Stimulated activated CD4-positive, alpha-beta T cell treated with anti-CD3 and anti-CD28 coated beads, Interleukin-1b, Interleukin-23, amount 100 ng/mL, for 1 hour (primary cell): Measurements from ENCODE around the gene TOP3B.
A peak's percentile ranks its signal among the peaks of the same experiment; 100 is the strongest.

Source experiments
- DNase-seq, 2 donors: peaks; one replicate each; pipeline ENCODE4 v3.0.0-alpha.2; 2020; ENCODE audit warnings: low read depth in 2 of 2

Gene TOP3B

DNA sequence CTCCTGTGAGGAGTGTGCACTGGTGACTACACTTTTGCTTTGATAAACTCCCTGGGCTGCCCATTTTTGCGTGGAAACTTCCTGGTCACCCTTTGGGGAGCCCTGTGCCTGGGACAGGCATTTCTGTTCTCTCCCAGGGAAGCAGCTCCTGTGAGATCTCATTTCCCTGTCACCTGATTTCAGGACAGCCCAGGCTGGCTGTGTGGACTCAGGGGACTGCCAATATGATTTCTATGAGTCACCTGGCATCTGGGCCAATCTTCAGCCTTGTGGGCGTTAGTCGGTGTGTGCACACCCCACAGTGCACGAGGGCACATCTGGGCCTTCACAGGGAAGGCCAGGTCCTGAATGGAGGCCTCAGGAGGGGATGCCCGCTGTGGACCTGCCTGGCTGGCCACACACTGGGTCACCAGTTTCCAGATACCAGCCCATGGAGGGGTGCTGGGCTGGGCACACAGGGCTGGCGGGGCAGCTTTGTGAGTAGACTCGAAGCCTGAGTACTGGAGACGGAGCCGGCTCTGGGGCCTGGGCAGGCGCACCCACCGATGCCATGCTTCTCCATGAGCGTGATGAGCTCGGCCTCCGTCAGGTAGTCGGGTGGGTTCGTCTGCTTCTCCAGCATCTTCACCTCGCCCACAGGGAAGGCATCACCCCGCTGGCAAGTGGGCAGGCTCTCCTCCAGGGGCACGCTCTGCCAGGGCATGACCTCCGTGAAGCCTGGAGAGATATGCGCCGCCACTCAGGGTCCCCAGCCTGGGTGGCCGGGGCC is 20.5 kb downstream of the TOP3B start:
- no peak for DNase-seq

DNA sequence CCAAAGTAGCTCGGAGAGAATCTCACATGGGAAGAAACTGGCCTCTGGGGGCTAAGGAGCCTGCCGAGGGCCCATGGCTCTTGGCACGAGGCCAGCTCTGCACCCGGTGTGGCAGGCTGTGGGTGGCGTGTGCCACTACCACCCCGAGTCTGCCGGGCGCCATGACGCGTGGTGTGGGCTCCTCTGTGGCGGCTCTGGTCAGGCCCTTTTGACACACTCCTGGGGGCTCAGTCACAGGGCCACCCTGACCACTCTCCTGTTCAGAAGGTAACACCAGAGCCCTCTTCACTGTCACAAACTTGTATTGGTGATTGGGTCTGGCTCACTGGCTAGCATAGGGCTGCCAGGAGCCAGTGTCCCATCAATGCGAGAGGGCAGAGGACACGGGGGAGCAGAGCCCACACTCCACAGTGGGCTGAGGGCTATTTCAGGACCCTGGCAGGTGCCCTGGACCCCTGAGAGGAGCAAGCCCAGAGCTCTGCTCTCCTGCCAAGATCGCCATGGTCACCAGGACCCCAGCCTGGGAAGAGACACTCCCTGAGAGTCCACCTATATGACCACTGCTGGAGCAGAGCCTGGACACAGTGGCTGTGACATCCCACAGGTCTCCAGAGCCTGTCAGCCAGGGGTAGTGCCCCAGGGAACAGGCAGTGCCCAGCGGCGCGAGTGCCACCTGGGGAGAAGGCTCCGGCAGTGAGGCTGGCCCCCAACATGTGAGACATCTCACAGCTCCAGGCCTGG is 21.3 kb downstream of the TOP3B start:
- DNase-seq, result no peak

DNA sequence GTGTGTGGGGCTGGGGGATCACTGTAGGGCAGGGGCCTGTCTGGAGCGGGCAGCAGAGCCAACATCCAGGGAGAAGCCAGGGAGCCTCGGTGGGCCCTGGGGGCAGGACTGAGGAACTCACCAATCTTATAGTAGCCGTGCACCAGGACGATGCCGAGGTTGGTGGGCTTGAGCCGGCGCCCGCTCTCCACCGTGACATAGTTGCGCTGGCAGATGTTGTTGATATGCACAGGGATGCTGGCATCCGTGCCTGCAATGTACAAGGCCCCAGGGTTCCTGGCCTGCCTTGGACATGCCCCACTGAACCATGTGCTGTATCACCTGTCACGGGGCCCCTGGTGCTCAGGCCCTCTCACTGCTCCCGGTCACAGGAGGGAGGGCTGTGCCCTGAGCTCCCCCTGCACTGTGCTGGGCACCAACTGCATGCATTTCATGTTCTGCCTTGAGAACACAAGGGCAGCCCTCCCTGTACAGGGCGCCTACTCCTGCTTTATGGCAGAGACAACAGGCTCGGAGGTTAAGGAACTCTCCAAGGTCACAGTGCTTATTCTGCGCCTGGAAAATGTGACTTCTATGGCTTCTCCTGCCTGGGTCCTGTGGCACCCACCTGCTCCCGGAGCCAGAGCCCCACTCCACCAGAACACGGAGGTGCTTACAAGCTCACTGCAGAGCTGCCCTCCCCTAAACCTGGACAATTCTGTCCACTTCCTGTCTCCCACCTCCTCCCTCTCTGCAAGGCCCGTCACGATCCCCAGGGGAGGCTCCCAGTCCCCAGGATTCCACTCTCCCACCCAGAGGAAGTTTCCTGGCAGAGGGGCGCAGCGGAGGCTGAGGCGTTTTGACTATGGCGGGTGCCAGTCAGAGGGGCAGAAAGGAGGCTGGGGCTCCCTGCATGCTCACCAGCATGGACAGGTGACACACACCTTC is 22.1 kb downstream of the TOP3B start:
- no peak for DNase-seq

DNA sequence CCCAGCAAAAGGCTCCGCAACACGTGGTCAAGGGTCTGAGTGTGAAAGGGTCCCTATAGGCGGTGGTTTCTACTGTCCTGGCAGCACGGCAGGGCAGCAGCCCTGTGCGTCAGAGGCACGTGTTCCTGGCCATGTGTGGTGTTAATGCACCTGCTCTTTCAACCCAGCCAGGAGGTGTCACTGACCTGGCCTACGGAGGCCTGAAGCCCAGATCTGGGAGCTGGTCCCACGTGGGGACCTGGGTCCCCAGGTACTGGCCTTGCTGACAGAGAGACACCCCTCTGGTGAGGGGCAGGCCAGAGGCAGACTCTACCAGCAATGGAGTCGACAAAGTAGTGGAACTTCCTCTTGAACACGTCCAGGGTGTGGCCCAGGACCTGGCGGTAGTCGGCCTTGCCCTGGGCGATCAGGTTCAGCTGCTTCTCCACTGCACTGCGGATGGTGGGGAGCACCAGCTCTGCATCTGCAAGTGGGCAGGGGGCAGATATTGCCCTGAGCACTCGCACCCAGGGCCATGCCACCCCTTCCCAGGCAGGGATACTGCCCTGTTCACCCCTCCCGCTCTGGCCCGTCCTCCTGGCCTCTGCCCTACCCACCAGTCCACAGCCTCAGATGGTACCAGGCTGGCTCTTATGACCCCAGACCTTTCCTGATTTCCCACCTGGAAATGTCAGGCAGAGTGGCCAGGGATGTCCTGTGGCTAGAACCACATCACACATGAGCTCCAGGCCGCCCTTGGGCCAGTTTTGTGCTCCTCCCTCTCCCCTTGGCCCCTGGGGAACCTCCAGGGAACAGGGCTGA is 23.1 kb downstream of the TOP3B start:
- DNase-seq, result no peak

DNA sequence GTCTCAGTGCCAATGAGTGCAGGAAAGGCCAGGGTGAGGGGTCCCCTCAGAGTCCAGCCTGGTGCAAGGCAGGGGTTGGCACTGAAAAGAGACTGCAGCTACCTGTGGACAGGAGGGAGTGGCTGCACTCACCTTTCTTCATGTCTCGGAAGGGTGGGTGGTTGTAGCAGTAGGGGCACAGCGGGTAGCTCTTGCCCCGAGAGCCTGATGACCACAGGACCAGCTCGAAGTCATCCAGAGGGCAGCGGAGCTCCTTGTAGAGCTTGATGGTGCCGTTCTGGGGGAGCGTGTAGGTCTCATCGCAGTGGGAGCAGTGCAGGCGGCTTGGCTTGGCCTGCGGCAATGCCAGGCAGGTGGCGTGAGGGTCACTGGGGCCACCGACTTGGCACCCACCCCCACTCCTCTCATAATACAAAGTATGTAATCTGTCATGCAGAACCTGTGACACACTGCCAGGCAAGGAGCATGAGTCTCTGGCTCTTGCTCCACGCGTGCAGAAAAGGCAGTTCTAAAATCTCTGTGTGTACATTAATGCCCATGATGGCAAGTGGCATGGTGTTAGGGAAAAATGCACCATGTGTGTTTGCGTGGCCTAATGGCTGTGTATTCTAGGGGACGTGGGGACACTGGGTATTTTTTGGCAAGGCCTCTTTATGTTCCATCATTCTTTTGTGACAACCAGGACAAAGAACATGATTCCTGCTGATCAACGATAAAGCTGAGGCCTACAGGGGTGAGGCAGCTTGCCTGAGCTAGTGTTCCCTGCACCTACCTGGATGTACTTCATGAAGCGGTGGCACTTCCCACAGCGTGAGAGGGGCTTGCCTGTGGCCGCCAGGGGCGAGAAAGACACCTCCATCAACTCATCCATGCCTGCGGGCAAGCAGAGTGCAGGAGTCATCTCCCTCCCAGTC is 24.0 kb downstream of the TOP3B start:
- no peak for DNase-seq

DNA sequence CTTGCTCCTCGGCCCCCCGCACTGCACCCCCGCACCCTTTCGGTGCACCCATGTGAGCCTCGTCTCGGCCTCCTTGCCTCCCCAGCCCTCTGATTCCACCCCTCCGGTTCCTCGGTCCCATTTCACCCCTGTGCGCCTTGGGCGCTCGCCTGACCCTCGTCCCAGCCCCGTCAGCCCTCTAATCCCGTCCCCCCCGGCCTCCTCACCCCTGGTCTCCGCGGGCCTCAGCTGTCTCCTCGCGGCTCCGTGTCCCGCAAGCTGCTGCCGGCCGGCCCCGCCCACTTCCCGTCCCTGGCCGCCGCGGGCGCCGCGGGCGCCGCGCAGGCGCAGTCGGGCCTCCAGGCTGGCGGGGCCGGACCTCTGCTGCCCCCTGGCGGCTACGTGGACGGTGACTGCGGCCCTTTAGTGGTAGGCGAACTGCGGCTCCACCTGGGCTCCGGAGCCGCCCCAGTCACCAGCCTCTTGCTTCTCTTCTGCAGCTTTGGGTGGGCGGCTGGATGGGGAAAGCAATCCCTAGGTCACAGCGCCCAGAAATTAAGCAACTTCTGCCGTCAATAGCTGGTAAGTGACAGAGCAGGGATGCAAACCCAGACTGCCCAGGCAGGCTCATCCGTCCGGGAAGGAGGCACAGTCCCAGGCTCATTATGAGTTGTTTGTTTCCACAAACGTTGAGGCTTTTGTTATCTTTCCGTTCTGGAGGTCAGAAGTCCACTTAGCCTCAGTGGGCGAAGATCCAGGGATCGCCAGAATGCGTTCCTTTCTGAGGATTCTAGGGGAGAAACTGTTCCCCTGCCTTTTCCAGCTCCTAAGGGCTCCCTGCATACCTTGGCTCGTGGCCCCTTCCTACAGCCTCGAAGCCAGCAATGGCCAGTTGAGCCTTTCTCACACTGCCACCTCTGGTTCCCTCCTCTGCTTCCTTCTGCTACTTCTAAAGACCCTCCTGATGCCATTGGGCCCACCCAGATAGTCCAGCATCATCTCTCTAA is 29.7 kb downstream of the TOP3B start, which contains the start of gene PPM1F:
Gene PPM1F, minus strand, starts transcription at position 263 of the 986 bp plus-strand sequence. CDS start 6,800 bp downstream, outside the sequence.
- peak; percentile 84 to 91 for DNase-seq

DNA sequence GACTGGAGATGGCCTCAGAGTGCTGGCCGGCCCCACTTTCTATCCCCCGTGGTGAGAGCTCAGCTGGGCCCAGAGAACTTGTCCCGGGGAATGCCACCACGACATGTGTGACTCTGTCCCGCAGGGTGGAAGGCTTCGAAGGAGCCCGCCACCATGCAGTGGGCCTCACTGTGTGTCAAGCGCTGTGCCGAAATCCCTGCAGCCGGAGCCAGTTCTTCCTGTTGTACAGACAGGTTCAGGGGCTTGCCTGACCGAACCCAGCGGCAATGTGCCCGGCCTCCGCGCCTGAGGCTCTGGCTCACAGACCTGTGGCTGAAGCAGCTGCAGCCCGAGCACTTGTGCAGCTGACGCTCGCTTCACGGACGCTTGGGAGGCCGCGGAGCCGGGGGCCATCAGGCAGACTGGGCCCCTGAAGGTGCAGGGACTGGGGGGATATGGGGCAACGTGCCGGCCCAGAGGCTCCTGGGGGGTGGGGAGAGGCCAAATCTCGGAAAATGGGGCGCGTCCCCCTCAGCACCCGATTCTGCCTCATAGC is 30.6 kb downstream of the TOP3B start:
- no peak for DNase-seq

DNA sequence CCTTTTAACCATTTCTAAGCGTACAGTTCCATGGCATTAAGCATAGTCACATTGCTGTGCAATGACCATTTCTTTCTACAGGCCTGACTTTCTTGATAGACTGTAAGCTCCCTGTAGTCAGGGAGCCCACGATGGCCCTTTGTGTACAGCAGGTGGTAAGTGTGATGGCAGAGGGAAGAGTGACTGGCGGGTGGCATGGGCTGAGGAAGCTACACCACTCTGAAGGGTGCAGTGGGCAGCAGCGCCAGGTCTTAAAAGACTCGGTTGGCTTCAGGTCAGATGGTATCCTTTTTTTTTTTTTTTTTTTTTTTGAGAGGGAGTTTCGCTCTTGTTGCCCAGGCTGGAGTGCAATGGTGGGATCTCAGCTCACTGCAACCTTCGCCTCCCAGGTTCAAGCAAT is 31.5 kb downstream of the TOP3B start:
- DNase-seq, result no peak

DNA sequence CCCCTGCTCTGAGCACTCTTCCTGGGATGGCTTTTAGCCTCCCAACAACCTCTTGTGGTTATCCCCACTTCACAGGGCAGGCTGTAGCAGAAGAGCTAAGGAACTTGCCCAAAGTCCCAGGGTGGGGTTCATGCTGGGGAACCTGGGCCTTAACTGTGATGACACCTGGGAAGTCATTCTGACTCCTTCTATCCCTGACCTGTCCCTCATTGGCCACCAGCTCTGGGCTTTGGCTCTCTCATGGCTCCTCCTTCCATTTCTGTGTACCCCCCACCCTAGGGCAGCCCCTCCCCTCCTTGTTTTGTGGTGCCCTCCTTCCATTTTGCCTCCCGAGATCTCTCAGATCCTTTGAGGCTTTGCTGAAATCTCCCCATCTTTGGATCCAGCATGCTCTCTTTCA is 32.6 kb downstream of the TOP3B start:
- DNase-seq, result no peak

DNA sequence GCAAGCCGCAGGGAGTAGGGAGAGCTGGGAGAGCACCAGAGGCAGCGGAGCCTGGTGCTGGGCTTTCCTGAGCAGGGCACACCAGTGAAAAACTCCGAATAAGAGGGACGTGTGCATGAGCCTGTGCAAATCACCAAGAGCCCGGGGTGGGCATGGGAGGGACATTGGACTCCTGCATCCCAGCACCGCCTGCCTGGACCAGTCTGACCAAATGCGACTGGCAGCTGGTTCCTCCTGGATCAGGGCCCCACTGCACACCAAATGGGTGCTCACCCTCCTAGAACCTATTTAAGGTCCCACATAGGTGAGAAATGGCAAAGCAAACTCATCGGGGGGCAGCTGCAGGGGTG is 33.0 kb downstream of the TOP3B start:
- no peak for DNase-seq

DNA sequence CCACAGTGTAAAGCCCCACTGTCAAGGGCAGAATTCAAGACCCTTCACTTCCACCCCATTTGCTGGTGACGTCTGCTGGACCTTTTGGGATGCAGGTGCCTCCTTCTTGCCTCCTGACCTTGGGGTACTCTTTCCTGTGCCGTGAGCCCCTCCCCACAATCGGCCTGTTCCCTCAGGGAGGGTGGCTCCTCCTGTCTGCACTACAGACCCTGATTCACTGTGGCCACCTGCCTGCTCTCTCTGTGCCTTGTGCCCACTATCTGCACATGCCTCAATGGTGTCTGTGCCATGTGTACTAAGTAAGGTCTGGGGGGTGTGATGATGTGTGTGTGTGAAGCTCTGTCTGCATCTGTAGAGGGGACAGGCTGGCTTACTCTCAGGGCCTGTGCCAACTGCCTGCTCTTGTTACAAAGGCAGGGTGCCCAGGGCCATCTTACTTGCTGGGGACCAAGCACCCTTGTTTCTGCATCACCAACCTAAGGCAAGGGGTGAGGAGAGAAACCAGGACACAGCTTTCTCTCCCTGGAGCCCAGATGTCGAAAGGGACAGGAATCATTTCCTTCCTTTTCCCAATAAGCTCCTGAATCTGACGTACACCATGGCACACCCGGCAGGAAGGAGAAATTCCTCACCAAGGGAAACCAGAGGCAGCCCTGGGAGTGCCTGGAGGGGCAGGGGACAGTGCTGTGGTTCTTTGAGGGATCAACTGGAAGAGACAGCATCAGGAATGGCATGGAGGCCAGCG is 33.6 kb downstream of the TOP3B start:
- no peak for DNase-seq

DNA sequence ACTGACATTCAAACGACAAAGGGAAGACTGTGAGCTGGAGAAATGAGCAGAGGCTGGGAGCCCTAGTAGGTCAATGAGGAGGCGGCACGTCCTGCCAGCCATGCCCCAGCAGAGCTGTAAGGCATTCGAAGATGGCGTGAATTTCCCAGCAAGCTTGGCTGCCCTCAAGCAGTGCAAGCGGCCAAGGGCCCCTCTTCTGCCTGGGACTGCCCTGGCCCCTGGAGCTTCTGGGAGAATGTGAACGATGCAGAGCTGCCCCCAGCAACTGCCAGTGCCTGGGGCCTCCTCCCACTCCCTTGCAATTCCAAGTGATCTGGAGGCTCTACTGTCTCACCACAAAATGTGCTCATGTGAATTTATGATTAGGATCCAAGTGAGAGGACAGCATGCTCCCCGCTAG is 34.2 kb downstream of the TOP3B start:
- DNase-seq, result no peak

DNA sequence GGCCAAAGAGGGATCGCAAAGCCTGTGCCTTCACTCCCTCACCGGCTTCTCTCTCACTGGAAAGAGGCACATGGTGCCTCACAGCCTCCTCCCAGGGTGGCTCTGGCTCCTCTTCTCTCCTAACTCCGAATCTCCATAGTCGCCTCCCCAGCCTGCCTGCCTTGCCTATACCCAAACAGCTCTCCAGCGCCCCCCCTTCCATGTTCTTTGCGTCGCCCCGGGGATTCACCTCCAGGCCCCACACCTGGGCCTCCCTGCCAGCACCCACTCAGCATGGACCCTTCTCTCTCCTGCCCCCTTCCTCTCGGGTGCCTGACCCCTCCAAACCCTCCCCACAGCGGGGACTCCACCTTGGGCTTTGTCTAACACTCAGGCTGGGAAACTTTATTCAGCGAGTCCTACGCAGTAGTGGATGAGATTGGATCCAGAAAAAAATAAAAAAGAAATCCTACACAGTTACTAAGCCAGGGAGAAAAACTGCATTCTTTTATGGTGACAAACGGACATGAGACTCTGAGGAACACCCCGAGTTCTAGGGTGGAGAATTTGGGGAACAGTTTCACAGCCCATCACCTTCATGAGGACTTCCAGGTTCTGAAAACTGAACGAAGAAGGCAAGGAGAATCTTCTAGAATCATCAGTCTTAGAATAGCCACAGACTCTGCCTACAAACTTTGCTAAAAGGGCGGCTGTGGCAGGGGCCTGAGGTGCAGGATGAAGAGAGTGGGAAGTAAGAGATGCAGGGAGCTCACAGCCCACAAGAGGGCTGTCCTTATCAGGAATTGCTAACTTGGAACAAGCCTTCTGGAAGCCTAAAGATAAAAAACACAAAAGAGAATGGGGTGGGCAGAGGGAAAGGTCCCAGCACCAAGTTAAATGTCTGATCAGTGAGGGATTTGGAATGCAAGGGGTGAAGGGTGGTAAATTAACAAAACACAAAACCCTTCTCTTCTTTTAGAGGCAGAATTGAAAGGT is 35.3 kb downstream of the TOP3B start:
- no peak for DNase-seq

DNA sequence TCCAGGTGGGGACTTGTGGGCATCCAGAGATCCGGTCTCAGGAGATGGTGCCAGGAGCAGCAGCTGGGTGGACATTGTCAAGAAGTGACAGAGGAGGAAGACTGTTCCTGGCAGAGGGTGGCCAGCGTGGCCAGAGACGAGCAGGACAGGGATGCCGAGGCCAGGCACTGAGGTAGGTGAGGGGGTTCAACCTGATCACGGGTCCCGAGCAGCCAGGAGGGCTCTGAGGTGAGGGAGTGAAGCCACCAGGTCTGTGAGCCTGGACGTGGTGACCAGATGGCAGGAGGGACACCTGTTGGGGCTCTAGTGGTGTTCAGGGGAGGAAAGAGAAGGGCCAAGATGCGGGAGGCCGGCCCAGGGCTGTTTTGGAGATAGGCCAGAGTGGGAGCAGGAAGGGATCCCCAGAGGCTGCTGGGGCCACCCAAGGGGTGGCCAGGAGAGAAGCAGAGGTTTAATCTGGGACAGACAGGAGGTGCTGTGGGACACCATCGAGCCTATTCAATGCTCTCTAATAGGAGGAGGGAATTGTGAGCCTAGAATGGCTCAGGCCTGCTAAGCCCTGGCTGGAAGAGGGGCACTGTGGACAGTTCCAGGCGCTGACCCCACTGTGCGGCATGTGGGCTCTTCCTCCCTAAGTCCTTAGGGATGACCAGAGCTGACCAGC is 36.2 kb downstream of the TOP3B start:
- no peak for DNase-seq

DNA sequence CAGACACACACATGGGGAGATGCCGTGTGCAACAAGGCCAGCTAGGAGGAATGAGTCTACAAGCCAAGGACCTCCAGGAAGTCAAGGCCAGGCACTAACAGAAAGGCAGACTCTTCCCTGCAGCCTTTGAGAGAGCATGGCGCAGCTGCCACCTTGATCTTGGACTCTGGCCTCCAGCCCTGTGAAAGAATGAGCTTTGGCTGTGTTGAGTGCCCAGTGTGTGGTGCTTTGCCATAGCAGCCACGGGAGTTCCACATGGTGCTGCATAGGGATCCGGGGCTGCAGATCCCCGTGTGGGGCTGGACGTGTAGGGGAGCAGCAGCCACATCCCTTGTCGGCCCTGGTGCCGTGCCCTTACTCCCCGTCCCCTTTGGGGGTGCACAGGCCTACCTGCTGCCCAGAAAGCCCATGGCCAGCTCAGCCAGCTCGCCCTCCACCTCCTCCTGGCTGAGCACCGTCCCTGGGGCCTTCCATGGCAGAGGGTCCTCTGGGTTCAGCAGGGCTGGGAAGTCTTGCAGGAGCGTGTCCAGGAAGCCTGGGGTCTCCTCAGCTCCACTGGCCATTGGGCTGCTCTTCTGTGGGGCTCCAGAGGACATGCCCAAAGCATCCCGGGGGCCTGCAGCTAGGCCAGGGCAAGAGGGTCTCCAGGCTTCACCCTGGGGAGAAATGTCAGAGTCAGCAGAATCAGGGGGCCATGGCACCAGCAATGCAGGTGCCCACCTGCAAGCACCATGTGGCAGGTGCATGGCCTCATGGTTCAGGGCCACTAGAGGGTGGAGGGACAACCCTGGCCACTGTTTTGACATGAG is 36.9 kb downstream of the TOP3B start:
- DNase-seq, result no peak

DNA sequence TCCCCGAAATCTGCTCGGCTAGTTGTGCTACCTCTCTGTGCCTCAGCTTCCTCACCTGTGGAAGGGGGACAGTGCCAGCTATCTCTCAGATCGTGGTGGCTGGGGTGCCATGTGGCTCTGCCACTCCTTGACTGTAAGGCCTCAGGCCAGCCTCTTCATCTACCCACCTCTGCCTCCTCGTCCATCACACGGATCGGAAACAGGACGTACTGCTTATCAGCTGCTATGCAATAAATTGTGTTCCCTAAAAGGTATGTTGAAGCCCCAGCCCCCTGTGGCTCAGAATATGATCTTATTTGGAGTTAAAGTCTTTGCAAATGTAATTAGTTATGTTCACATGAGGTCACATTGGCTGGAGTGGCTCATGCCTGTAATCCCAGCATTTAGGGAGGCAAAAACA is 37.7 kb downstream of the TOP3B start:
- DNase-seq, result no peak
